ENCODE results near the gene APBA2. TPM values are rescaled to one million over a fixed set of nuclear protein-coding genes. Genes with fewer than 3 reads are reported as not detected.
"Not testable (repeated sequence)": the region's sequence is repeated elsewhere in the genome, so short reads cannot be mapped to it uniquely, and the experiment has no call there.

APBA2 gene
- total and polyA plus RNA-seq, 8 donors: 0.45 to 13.3 (median 2.0) TPM; not detected in 1

GRCh38 chr15:29159771-29160455 lies 274.1 kb downstream of the APBA2 start:
- WGBS, 5 donors: 89 to 95% (median 94%) methylated on average over 18 to 31 of the region's 31 CpGs
- DNase-seq: no peak
- no peaks in the 10 kb centered on the region for H3K27me3 ChIP-seq
- no peaks in the 10 kb centered on the region for H3K36me3 ChIP-seq
- H3K4me1 ChIP-seq: no peaks in the 10 kb centered on the region
- no peak overlapping the region for H3K27ac ChIP-seq
- TF ChIP-seq CTCF (IDR thresholded peaks at IDR 0.05) (no peak), POLR2AphosphoS5 (IDR thresholded peaks at IDR 0.05) (no peak), EP300 (IDR thresholded peaks at IDR 0.05) (no peak), POLR2A (IDR thresholded peaks at IDR 0.05) (no peak)
- intact Hi-C loops (cut with DNase I; ENCODE audit: low total_unique reads): no loop called here
- no peak overlapping the region for H3K4me3 ChIP-seq
- H3K9me3 ChIP-seq: peaks cover 0 to 41% (median 30%) of the 10 kb centered on the region in 4 donors

- 82 to 90% (median 86%) methylated on average over 2 to 5 of the region's 5 CpGs for WGBS, 5 donors
- Histone ChIP-seq H3K4me3 (no peak overlapping the region), H3K9me3 (peaks cover 0 to 41% (median 30%) of the 10 kb centered on the region in 4 donors), H3K27me3 (no peaks in the 10 kb centered on the region), H3K27ac (no peak overlapping the region), H3K36me3 (no peaks in the 10 kb centered on the region), H3K4me1 (no peaks in the 10 kb centered on the region)
- TF ChIP-seq CTCF (IDR thresholded peaks at IDR 0.05) (no peak), EP300 (IDR thresholded peaks at IDR 0.05) (no peak), POLR2AphosphoS5 (IDR thresholded peaks at IDR 0.05) (no peak), POLR2A (IDR thresholded peaks at IDR 0.05) (no peak)
- no peak for DNase-seq
- intact Hi-C loops (cut with DNase I; ENCODE audit: low total_unique reads): no loop called here
Measured at GRCh38 chr15:29162411-29162810, 276.6 kb downstream of the APBA2 start.

- intact Hi-C loops (cut with DNase I; ENCODE audit: low total_unique reads); H3K4me1 ChIP-seq; H3K36me3 ChIP-seq; DNase-seq; H3K4me3 ChIP-seq; H3K27ac ChIP-seq; H3K27me3 ChIP-seq: not testable (repeated sequence)
- peaks cover 0 to 12% (median 10%) of the 10 kb centered on the region in 4 donors for H3K9me3 ChIP-seq
- WGBS, 5 donors: 72 to 91% (median 83%) methylated on average over 2 of the region's 2 CpGs
Measured at GRCh38 chr15:29167122-29167521, 281.3 kb downstream of the APBA2 start.

Other genes starting within 250 kb of the APBA2 start
- not detected for gene GOLGA8M, start 173.6 kb upstream of the APBA2 start, total RNA-seq
- not detected for gene GOLGA8M, start 173.6 kb upstream of the APBA2 start, polyA plus RNA-seq
- not detected for gene GOLGA6L7, start 37.3 kb upstream of the APBA2 start, total RNA-seq
- not detected for gene GOLGA6L7, start 37.3 kb upstream of the APBA2 start, polyA plus RNA-seq

Data from stomach (tissue), 9 donors.